B cell (primary cell): ENCODE results near the gene TRPM4. TPM values are rescaled to one million over a fixed set of nuclear protein-coding genes. Genes with fewer than 3 reads are reported as not detected.
"Not testable (repeated sequence)": the region's sequence is repeated elsewhere in the genome, so short reads cannot be mapped to it uniquely, and the experiment has no call there.

Experiments
- ATAC-seq: fragments of 200-7000 bp; cut with Tn5 transposase; one replicate; pipeline ENCODE4 v1.10.0; 2021; ENCODE audit warnings: low read depth, mild to moderate bottlenecking, moderate number of reproducible peaks, moderate library complexity
- CTCF ChIA-PET: fragments of 350-600 bp; sonication (Branson Sonifier 250); formaldehyde crosslinking; loops from one replicate; lab custom pipeline; 2021; ENCODE audit warnings: antibody characterized with exemption, inconsistent platforms; lab: Charles Lee
- POLR2A ChIA-PET: fragments of 350-600 bp; sonication (Branson Sonifier 250); formaldehyde crosslinking; loops from one replicate; lab custom pipeline; 2021; ENCODE audit warnings: antibody characterized with exemption; lab: Charles Lee
- DNase-seq: peaks from one replicate; pipeline ENCODE4 v3.0.0; 2013
- H2AFZ ChIP-seq: 2 replicates; pipeline ENCODE4 v1.6.1; 2012; ENCODE audit warnings: mild to moderate bottlenecking, low read depth, low read length; ENCODE audit not compliant: insufficient read depth, poor library complexity, severe bottlenecking
- H3K27ac ChIP-seq, 2 donors: 1 replicate in 1 of 2; 2 replicates in 1 of 2; pipeline ENCODE4 v1.5.1; 2012 to 2013; ENCODE audit warnings: low read length in 2 of 2, mild to moderate bottlenecking in 2 of 2, moderate library complexity in 1 of 2
- H3K27me3 ChIP-seq, 4 experiments: fragments of 200-600 bp in 1 of 4; sonication (generic) in 1 of 4; replicated peaks in 1 of 4; 1 replicate in 2 of 4; 2 replicates in 2 of 4; pipeline versions ENCODE4 v1.6.1 to v1.7.0; 2013 to 2016; ENCODE audit warnings: low read length in 3 of 4, mild to moderate bottlenecking in 2 of 4, mixed read lengths in 1 of 4, moderate library complexity in 1 of 4; ENCODE audit not compliant: insufficient read depth in 4 of 4, control insufficient read depth in 3 of 4; ENCODE audit errors: control extremely low read depth in 1 of 4
- H3K36me3 ChIP-seq, 2 experiments: replicated peaks in 1 of 2; 1 replicate in 1 of 2; 2 replicates in 1 of 2; pipeline versions ENCODE4 v1.6.1 to v1.7.1; 2013; ENCODE audit warnings: low read length in 1 of 2; ENCODE audit not compliant: insufficient read depth in 2 of 2, control insufficient read depth in 1 of 2; ENCODE audit errors: control extremely low read depth in 1 of 2, extremely low read depth in 1 of 2
- H3K4me1 ChIP-seq, 2 donors: fragments of 200-600 bp in 1 of 2; sonication (generic) in 1 of 2; 1 replicate in 1 of 2; 2 replicates in 1 of 2; pipeline versions ENCODE4 v1.5.1 to v1.6.1; 2013 to 2017; ENCODE audit warnings: low read length in 2 of 2; ENCODE audit not compliant: control insufficient read depth in 2 of 2, insufficient read depth in 2 of 2
- H3K4me2 ChIP-seq: replicated peaks from 2 replicates; pipeline ENCODE3; 2012; ENCODE audit warnings: mild to moderate bottlenecking, low read depth, low read length; ENCODE audit not compliant: poor library complexity, severe bottlenecking
- H3K4me3 ChIP-seq, 5 experiments: fragments of 200-600 bp in 1 of 5; sonication (generic) in 1 of 5; 1 replicate in 3 of 5; 2 replicates in 2 of 5; pipeline versions ENCODE4 v1.5.1 to v1.7.0; 2011 to 2016; ENCODE audit warnings: low read length in 4 of 5, mild to moderate bottlenecking in 4 of 5, low read depth in 2 of 5, control low read depth in 1 of 5, moderate library complexity in 1 of 5; ENCODE audit not compliant: insufficient read depth in 1 of 5; ENCODE audit errors: control extremely low read depth in 1 of 5, extremely low read depth in 1 of 5
- H3K79me2 ChIP-seq: fragments of 200-600 bp; sonication (generic); one replicate; pipeline ENCODE4 v1.6.0; 2016; ENCODE audit warnings: low read length; ENCODE audit not compliant: control insufficient read depth, insufficient read depth
- H3K9ac ChIP-seq: fragments of 200-600 bp; sonication (generic); 2 replicates; pipeline ENCODE4 v1.6.1; 2017; ENCODE audit warnings: mild to moderate bottlenecking, low read length, moderate library complexity
- H3K9me3 ChIP-seq, 3 donors: one replicate each; pipeline versions ENCODE4 v1.6.1 to v1.7.1; 2013; ENCODE audit warnings: low read length in 2 of 3; ENCODE audit not compliant: control insufficient read depth in 2 of 3, insufficient read depth in 1 of 3; ENCODE audit errors: control extremely low read depth in 1 of 3
- H4K20me1 ChIP-seq: 2 replicates; pipeline ENCODE4 v1.6.0; 2012; ENCODE audit warnings: mild to moderate bottlenecking, low read length; ENCODE audit not compliant: insufficient read depth, control insufficient read depth, poor library complexity, severe bottlenecking
- H3K27ac Mint-ChIP-seq: one replicate; pipeline ENCODE4 v1.8.0; 2021; ENCODE audit warnings: mixed read lengths
- H3K27me3 Mint-ChIP-seq: one replicate; pipeline ENCODE4 v1.8.0; 2021; ENCODE audit warnings: mixed read lengths
- H3K4me1 Mint-ChIP-seq: one replicate; pipeline ENCODE4 v1.8.0; 2021; ENCODE audit warnings: mixed read lengths
- H3K4me3 Mint-ChIP-seq: one replicate; pipeline ENCODE4 v1.8.0; 2021; ENCODE audit warnings: mixed read lengths
- H3K9me3 Mint-ChIP-seq: one replicate; pipeline ENCODE4 v1.8.0; 2022; ENCODE audit warnings: mixed read lengths; ENCODE audit not compliant: insufficient read depth
- EZH2 ChIP-seq: IDR thresholded peaks from 2 replicates; pipeline ENCODE4 v1.6.1; 2012; ENCODE audit warnings: borderline replicate concordance, low read depth, mild to moderate bottlenecking, moderate library complexity, low read length; ENCODE audit not compliant: insufficient read depth, poor library complexity, severe bottlenecking
- WGBS: methylation state at CpG from one replicate; pipeline ENCODE4 v1.1.5; 2013; ENCODE audit warnings: missing lambda C conversion rate; ENCODE audit not compliant: insufficient coverage; 5-methylcytosine and 5-hydroxymethylcytosine counted together
- intact Hi-C: fragments of 100-400 bp; cut with micrococcal nuclease; formaldehyde crosslinking; loops from one replicate; pipeline ENCODE4 v1.10.0; 2022
- polyA plus RNA-seq: library from polyadenylated mRNA; depleted of rRNA; stranded (reverse); fragments of >200 nt; gene quantifications from 2 replicates; pipeline ENCODE4 v1.2.3, GENCODE V29; 2012
- total RNA-seq, 2 donors: library from RNA; stranded (reverse); fragments of 120-200 nt in 1 of 2; gene quantifications; 1 replicate in 1 of 2; 2 replicates in 1 of 2; pipeline versions ENCODE4 v1.2.3 to v1.2.4, GENCODE V29; 2013 to 2022
- TF ChIP-seq, protein P1 (sequence below): fragments of 200-600 bp; IDR thresholded peaks from one replicate; pipeline ENCODE4 v1.8.0; 2022; ENCODE audit warnings: antibody characterized with exemption, mild to moderate bottlenecking

Gene TRPM4
- total and polyA plus RNA-seq, 2 donors (not counting 1 experiment from before 2014, with no cell fraction given) = 0.24 TPM; not detected in 1

DNA sequence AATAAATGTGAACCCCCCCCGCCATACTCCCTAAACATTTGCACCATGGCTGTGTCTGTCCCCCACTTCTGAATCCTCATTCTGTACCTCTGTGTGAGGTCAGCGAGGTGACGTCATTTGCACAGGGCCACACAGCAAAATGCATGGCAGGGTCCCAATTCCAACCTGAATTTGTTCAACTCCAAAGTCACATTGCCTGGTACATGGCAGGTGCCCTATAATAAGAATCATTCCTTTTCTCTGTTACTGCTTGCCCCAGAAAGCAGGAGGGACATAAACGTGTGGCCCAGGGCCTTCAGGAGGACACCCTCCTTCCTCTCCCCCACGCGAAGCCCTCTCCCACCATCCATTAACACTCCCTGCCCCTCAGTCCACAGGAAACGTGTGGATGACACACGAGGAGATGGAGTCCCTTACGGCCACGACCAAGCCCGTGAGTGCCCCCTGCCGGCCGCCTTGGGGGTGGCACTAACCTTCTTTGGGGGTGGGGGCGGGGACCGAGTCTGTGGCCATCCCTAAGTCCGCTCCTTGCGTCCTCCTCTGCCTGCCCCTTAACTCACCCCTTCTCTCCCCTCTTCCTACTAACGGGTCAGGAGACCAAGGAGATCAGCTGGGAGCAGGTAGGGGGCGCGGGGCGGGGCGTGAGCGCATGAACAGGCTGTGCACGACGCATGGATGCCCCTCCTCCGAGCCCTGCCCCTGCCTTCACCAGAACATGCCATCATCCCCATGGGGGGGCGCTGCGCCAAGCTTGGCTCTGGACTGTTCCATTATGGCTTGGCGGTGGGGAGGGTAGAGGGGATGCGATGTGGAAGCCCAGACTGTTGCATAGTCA, 11.8 kb upstream of the TRPM4 start:
- no peak for TF ChIP-seq EZH2
- TF ChIP-seq, protein P1, sequence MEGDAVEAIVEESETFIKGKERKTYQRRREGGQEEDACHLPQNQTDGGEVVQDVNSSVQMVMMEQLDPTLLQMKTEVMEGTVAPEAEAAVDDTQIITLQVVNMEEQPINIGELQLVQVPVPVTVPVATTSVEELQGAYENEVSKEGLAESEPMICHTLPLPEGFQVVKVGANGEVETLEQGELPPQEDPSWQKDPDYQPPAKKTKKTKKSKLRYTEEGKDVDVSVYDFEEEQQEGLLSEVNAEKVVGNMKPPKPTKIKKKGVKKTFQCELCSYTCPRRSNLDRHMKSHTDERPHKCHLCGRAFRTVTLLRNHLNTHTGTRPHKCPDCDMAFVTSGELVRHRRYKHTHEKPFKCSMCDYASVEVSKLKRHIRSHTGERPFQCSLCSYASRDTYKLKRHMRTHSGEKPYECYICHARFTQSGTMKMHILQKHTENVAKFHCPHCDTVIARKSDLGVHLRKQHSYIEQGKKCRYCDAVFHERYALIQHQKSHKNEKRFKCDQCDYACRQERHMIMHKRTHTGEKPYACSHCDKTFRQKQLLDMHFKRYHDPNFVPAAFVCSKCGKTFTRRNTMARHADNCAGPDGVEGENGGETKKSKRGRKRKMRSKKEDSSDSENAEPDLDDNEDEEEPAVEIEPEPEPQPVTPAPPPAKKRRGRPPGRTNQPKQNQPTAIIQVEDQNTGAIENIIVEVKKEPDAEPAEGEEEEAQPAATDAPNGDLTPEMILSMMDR = peak; percentile 84
- Mint-ChIP-seq H3K27me3 (peaks cover 57% of the 10 kb centered on the region), H3K4me1 (peaks cover 32% of the 10 kb centered on the region), H3K9me3 (no peaks in the 10 kb centered on the region), H3K27ac (no peak overlapping the region), H3K4me3 (no peak overlapping the region)
- Histone ChIP-seq H3K4me1 (peaks cover 40 to 43% of the 10 kb centered on the region in 2 donors), H3K36me3 (no peaks in the 10 kb centered on the region), H3K4me2 (peak overlapping the region; percentile 63), H4K20me1 (no peaks in the 10 kb centered on the region), H3K79me2 (no peaks in the 10 kb centered on the region), H2AFZ (peak overlapping the region; percentile 30), H3K27me3 (peaks cover 0 to 75% (median 35%) of the 10 kb centered on the region in 4 experiments), H3K27ac (no peak overlapping the region), H3K9me3 (peaks cover 0 to 45% (median 0%) of the 10 kb centered on the region in 3 donors), H3K9ac (no peak overlapping the region), H3K4me3 (peak overlapping the region in 1 of 5 experiments; percentile 14)
- ChIA-PET POLR2A (no interaction called here), CTCF (interaction anchor here (1.1 to 5.2 kb wide), 6 partner anchors 17 to 146 kb away, joined by 3 to 44 read pairs (median 4); partner anchors contain the start of gene LIN7B)
- intact Hi-C loops = loop anchor here (1.0 to 10.0 kb wide), 4 partner anchors 17 to 59 kb away; partner anchors contain the start of gene LIN7B
- DNase-seq = peak; percentile 80
- 10% methylated on average over 22 of the region's 30 CpGs for WGBS
- peak; percentile 48 for ATAC-seq

DNA sequence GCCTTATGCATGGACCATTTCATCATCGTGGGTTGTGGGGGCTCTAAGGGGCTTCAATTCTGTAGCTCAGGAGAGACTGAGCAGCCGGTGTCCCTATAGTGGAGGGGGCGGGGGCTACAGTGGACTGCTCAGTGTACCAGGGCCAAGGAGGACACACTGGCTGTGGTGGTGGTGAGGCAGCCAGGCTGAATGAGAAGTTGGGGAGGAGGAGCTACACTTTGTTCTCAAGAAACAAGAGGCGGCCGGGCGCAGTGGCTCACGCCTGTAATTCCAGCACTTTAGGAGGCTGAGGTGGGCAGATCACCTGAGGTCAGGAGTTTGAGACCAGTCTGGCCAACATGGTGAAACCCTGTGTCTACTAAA, 11.2 kb upstream of the TRPM4 start:
- H3K79me2 ChIP-seq, H3K4me3 Mint-ChIP-seq, POLR2A ChIA-PET, H3K9ac ChIP-seq, H3K36me3 ChIP-seq, ATAC-seq, H3K27ac ChIP-seq, H2AFZ ChIP-seq, H3K27ac Mint-ChIP-seq, H3K4me3 ChIP-seq, DNase-seq, H4K20me1 ChIP-seq, H3K9me3 Mint-ChIP-seq: not testable (repeated sequence)
- Histone ChIP-seq H3K4me2 (peak overlapping the region; percentile 63), H3K9me3 (peaks cover 0 to 49% (median 2%) of the 10 kb centered on the region in 3 donors), H3K4me1 (peaks cover 46 to 49% of the 10 kb centered on the region in 2 donors), H3K27me3 (peaks cover 0 to 81% (median 38%) of the 10 kb centered on the region in 4 experiments)
- H3K4me1 Mint-ChIP-seq = peaks cover 37% of the 10 kb centered on the region
- WGBS = 67% methylated on average over 7 of the region's 7 CpGs
- CTCF ChIA-PET = interaction anchor here (0.6 to 5.2 kb wide), 8 partner anchors 12 to 214 kb away, joined by 3 to 44 read pairs (median 4); partner anchors contain the start of gene LIN7B
- H3K27me3 Mint-ChIP-seq = peaks cover 56% of the 10 kb centered on the region
- intact Hi-C loops = loop anchor here (1.0 to 10.0 kb wide), 3 partner anchors 34 to 58 kb away; partner anchors contain the start of gene LIN7B
